ENCODE results near the gene HDAC4. TPM values are rescaled to one million over a fixed set of nuclear protein-coding genes. Genes with fewer than 3 reads are reported as not detected.
A peak's percentile ranks its signal among the peaks of the same experiment; 100 is the strongest.

HDAC4 gene
- total RNA-seq, 1 donor from 2014 or later = 30.7 TPM

- intact Hi-C loops (cut with DNase I) = no loop called here
- peak; percentile 66 for DNase-seq (ENCODE audit: missing footprints)
- no peak for ATAC-seq
These were observed 400.2 kb downstream of the HDAC4 start for GRCh38 chr2:239000500-239001073.

DNA sequence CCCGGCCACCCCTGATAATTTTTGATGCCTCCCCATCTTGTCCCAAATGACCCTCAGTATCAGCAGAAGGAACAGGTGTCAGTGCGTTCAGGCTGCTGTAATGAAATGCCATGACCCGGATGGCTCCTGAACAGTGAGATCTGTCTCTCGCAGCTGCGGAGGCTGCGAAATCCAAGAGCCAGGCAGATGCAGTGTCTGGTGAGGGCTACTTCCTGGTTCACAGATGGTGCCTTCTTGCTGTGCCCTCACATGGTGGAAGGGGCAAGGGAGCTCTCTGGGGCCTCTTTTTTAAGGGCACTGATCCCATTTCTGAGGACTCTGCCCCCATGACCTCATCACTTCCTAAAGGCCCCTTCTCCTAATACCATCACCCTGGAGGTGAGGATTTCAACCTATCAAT lies 400.7 kb downstream of the HDAC4 start:
- intact Hi-C loops (cut with DNase I) = no loop called here
- ATAC-seq (no peak), DNase-seq (ENCODE audit: missing footprints) (no peak)

DNA sequence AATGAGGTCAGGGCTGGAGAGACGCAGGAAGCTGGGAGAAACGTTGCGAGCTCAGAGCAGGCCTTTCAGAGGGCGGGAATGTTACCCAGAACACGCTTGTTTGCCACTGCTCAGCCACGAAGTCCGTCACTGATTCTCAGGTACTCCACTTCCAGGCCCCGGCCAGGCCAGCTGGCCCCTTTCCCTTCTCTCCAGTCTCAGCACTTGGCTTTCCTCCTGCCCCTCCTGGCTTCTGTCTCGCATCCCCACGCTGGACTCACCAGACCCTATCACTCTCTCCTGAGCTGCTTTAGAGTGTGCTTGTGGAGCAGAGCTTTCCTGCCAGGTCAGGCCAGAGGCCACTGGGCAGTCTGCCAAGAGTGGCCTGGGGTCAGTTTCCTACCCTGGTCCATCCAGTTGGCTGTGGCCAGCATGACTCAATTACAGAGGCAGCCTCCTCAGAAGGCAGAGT lies 401.5 kb downstream of the HDAC4 start:
- intact Hi-C loops (cut with DNase I) = no loop called here
- ATAC-seq (no peak), DNase-seq (ENCODE audit: missing footprints) (peak; percentile 52)

- ATAC-seq = no peak
- intact Hi-C loops (cut with DNase I) = no loop called here
These were observed 402.0 kb downstream of the HDAC4 start for GRCh38 chr2:238998801-238999200.

More at GRCh38 chr2:238998801-238999200, 402.0 kb downstream of the HDAC4 start:
- no peak for DNase-seq (ENCODE audit: missing footprints)

Small RNA genes lying within 50 kb of the gene (microRNA-seq; reads per million reads assigned to microRNA genes)
- gene MIR2467 (not detected), gene MIR4269 (not detected), gene MIR4440 (not detected), gene MIR4441 (not detected)
